ENCODE data around the gene STX2.

The STX2 gene

DNA sequence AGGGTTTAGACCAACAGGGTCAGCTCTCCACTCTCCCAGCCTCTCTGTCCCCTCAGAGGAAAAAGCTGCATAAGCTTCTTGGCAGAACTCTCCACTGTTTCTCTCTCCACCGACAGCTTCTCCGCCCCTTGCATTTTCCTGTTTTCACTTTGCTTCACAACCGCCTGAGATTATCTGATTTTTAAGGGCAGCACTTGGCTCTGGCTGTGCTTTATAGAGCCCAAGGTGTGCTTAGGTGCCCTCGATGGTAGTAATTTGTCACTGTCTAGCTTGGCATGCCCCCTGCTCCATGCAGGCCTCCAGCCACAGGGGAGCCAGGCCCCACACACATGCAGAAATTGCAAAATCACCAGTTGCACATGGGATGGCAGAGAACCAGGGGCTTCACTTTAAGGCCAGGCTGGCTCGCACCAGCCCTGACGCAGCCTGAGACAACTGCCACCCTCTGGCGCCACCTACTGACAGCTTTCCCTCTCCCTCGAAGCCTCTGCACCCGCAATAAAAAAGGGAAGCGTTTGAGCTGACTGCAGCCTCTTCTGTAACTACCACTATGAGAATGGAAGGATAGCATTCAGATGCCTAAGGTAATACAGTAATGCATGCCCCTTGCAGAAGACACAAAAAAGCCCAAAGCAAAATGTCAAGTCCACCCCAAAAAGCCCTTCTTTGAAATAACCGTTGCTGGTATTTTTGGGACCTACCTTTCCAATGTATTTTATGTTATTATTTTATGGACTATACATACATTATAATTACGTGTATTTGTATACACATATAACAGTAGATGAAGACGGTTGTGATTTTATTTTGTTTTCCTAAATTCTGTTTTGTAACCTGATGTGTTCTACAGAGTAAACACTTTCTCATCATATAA is 90.9 kb downstream of the STX2 start:
- peaks cover 5% of the 10 kb centered on the region for H3K4me1 Mint-ChIP-seq
- peak; percentile 94 for DNase-seq
- H3K27me3 Mint-ChIP-seq (ENCODE audit: low read depth, poor library complexity): peaks cover 37% of the 10 kb centered on the region
- H3K36me3 Mint-ChIP-seq (ENCODE audit: low read depth): no peaks in the 10 kb centered on the region
- H3K27ac Mint-ChIP-seq: no peak overlapping the region
- TF ChIP-seq, protein P1, sequence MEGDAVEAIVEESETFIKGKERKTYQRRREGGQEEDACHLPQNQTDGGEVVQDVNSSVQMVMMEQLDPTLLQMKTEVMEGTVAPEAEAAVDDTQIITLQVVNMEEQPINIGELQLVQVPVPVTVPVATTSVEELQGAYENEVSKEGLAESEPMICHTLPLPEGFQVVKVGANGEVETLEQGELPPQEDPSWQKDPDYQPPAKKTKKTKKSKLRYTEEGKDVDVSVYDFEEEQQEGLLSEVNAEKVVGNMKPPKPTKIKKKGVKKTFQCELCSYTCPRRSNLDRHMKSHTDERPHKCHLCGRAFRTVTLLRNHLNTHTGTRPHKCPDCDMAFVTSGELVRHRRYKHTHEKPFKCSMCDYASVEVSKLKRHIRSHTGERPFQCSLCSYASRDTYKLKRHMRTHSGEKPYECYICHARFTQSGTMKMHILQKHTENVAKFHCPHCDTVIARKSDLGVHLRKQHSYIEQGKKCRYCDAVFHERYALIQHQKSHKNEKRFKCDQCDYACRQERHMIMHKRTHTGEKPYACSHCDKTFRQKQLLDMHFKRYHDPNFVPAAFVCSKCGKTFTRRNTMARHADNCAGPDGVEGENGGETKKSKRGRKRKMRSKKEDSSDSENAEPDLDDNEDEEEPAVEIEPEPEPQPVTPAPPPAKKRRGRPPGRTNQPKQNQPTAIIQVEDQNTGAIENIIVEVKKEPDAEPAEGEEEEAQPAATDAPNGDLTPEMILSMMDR (IDR thresholded peaks at IDR 0.05): peak; percentile 89
- H3K9me3 Mint-ChIP-seq: peaks cover 4% of the 10 kb centered on the region
- no peak overlapping the region for H3K4me3 Mint-ChIP-seq

GRCh38 chr12:130746546-130746945 is 92.5 kb downstream of the STX2 start:
- Mint-ChIP-seq H3K36me3 (ENCODE audit: low read depth) (no peaks in the 10 kb centered on the region), H3K27me3 (ENCODE audit: low read depth, poor library complexity) (peaks cover 27% of the 10 kb centered on the region), H3K27ac (no peak overlapping the region), H3K4me3 (no peak overlapping the region), H3K4me1 (peaks cover 5% of the 10 kb centered on the region), H3K9me3 (peaks cover 4% of the 10 kb centered on the region)
- no peak for DNase-seq
- TF ChIP-seq, protein P1 (IDR thresholded peaks at IDR 0.05): no peak

GRCh38 chr12:130745921-130746320 is 93.1 kb downstream of the STX2 start:
- no peak for DNase-seq
- Mint-ChIP-seq H3K27me3 (ENCODE audit: low read depth, poor library complexity) (peaks cover 23% of the 10 kb centered on the region), H3K36me3 (ENCODE audit: low read depth) (no peaks in the 10 kb centered on the region), H3K4me1 (peaks cover 5% of the 10 kb centered on the region), H3K27ac (no peak overlapping the region), H3K9me3 (peaks cover 10% of the 10 kb centered on the region), H3K4me3 (no peak overlapping the region)
- TF ChIP-seq, protein P1 (IDR thresholded peaks at IDR 0.05): no peak

DNA sequence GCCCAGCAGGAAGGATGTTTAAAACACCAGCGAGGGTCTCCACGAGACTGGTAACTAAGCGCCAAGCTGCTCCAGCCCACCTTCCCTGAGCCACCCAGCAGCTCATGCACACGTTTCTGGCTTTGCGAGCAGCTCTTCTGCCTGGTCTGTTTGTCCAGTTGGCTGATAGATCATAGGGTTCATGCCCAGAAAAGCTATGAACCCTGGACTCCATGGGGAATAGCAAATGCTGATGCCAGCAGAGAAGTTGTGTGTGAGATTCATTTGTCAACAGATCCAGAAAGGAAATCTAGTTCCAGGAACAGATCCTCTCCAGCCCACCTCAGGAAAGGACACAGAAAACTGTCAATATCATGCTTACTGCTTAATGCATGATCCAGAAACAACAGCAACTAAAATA is 94.8 kb downstream of the STX2 start:
- H3K36me3 Mint-ChIP-seq (ENCODE audit: low read depth): no peaks in the 10 kb centered on the region
- peaks cover 5% of the 10 kb centered on the region for H3K4me1 Mint-ChIP-seq
- H3K27ac Mint-ChIP-seq: no peak overlapping the region
- H3K9me3 Mint-ChIP-seq: peaks cover 20% of the 10 kb centered on the region
- TF ChIP-seq, protein P1 (IDR thresholded peaks at IDR 0.05): no peak
- H3K4me3 Mint-ChIP-seq: no peak overlapping the region
- DNase-seq: no peak
- peaks cover 26% of the 10 kb centered on the region for H3K27me3 Mint-ChIP-seq (ENCODE audit: low read depth, poor library complexity)

- TF ChIP-seq, protein P1 (IDR thresholded peaks at IDR 0.05): no peak
- no peak overlapping the region for H3K4me3 Mint-ChIP-seq
These were observed 95.4 kb downstream of the STX2 start for GRCh38 chr12:130743606-130744005.

DNA sequence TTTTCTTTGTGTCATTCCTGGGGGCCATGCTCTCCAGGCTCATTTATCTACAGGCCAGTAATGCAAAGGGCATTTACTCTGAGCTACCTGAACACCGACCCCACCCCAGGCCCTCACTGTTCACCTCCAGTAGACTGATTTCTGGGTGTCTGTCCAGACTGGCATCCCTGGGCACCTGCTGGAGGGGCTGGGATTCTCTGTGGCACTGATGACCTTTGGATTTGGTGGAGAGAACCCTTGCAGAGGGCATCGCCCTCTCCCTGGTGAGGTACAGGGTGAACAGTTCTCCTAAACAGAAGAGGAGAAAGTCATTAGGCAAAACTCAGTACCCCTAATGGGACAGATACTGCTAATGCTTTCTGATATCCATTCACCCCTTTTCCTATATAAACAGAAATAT is 95.9 kb downstream of the STX2 start:
- Mint-ChIP-seq H3K4me3 (no peak overlapping the region), H3K36me3 (ENCODE audit: low read depth) (no peaks in the 10 kb centered on the region), H3K27ac (no peak overlapping the region), H3K9me3 (peaks cover 20% of the 10 kb centered on the region), H3K27me3 (ENCODE audit: low read depth, poor library complexity) (peaks cover 26% of the 10 kb centered on the region), H3K4me1 (peaks cover 5% of the 10 kb centered on the region)
- DNase-seq: no peak
- TF ChIP-seq, protein P1 (IDR thresholded peaks at IDR 0.05): no peak

More at GRCh38 chr12:130743606-130744005, 95.4 kb downstream of the STX2 start:
- Mint-ChIP-seq H3K36me3 (ENCODE audit: low read depth) (no peaks in the 10 kb centered on the region), H3K27ac (no peak overlapping the region), H3K27me3 (ENCODE audit: low read depth, poor library complexity) (peaks cover 28% of the 10 kb centered on the region), H3K4me1 (peaks cover 5% of the 10 kb centered on the region), H3K9me3 (peaks cover 20% of the 10 kb centered on the region)
- no peak for DNase-seq

Measured in nephron progenitor cell (in vitro differentiated cells).